Caco-2 (cell line): ENCODE results near the gene YJEFN3. TPM values are rescaled to one million over a fixed set of nuclear protein-coding genes. Genes with fewer than 3 reads are reported as not detected.

Experiments
- BruUV-seq: library from RNA; stranded (reverse); fragments of 400-500 nt; replicated peaks from 2 replicates; lab custom pipeline; 2021; lab: Mats Ljungman, UMichigan
- CTCF ChIA-PET: fragments of 300-600 bp; sonication (Branson Sonifier 250); formaldehyde crosslinking; loops from one replicate; lab custom pipeline; 2022; ENCODE audit warnings: antibody characterized with exemption; lab: Charles Lee
- POLR2A ChIA-PET: fragments of 300-600 bp; sonication (Branson Sonifier 250); formaldehyde crosslinking; loops from one replicate; lab custom pipeline; 2022; ENCODE audit warnings: antibody characterized with exemption; lab: Charles Lee
- DNase-seq, 2 experiments: peaks; one replicate each; pipeline versions ENCODE4 v3.0.0 to v3.0.0-alpha.2; 2020 to 2022
- H3K27me3 ChIP-seq: replicated peaks from 2 replicates; pipeline ENCODE4 v1.6.0; 2011; ENCODE audit warnings: low read length; ENCODE audit not compliant: control insufficient read depth, insufficient read depth
- H3K36me3 ChIP-seq: 2 replicates; pipeline ENCODE4 v1.5.1; 2011; ENCODE audit warnings: low read length; ENCODE audit not compliant: control insufficient read depth, insufficient read depth
- H3K4me1 ChIP-seq: fragments of 250-450 bp; sonication (Bioruptor Pico); 2 replicates; pipeline ENCODE4 v1.5.1; 2020; ENCODE audit warnings: mild to moderate bottlenecking
- H3K4me3 ChIP-seq: 2 replicates; pipeline ENCODE4 v1.5.1; 2011; ENCODE audit warnings: low read depth, mild to moderate bottlenecking, control low read depth, low read length
- H3K9me3 ChIP-seq: fragments of 250-450 bp; sonication (Bioruptor Pico); 2 replicates; pipeline ENCODE4 v1.5.1; 2020; ENCODE audit warnings: mild to moderate bottlenecking, moderate library complexity
- H3K27ac Mint-ChIP-seq: one replicate; pipeline ENCODE4 v1.8.0; 2022; ENCODE audit warnings: mixed read lengths; ENCODE audit not compliant: unreplicated experiment
- H3K27me3 Mint-ChIP-seq: one replicate; pipeline ENCODE4 v1.8.0; 2022; ENCODE audit warnings: mixed read lengths; ENCODE audit not compliant: insufficient read depth, unreplicated experiment
- H3K36me3 Mint-ChIP-seq: one replicate; pipeline ENCODE4 v1.8.0; 2022; ENCODE audit warnings: mild to moderate bottlenecking, mixed read lengths; ENCODE audit not compliant: insufficient read depth, unreplicated experiment
- H3K4me1 Mint-ChIP-seq: one replicate; pipeline ENCODE4 v1.8.0; 2022; ENCODE audit warnings: low read depth, mixed read lengths; ENCODE audit not compliant: unreplicated experiment
- H3K4me3 Mint-ChIP-seq: one replicate; pipeline ENCODE4 v1.8.0; 2022; ENCODE audit warnings: mild to moderate bottlenecking, moderate library complexity, mixed read lengths; ENCODE audit not compliant: unreplicated experiment
- H3K9me3 Mint-ChIP-seq: one replicate; pipeline ENCODE4 v1.8.0; 2022; ENCODE audit warnings: mixed read lengths; ENCODE audit not compliant: unreplicated experiment
- CTCF ChIP-seq, 2 experiments: fragments of 200-600 bp in 1 of 2; IDR thresholded peaks; 1 replicate in 1 of 2; 2 replicates in 1 of 2; pipeline versions ENCODE4 v1.5.1 to v1.8.0; 2011 to 2022; ENCODE audit warnings: antibody characterized with exemption in 1 of 2, control low read depth in 1 of 2, inconsistent platforms in 1 of 2, low read depth in 1 of 2, low read length in 1 of 2, mild to moderate bottlenecking in 1 of 2, moderate library complexity in 1 of 2; ENCODE audit not compliant: insufficient read depth in 1 of 2, severe bottlenecking in 1 of 2, unreplicated experiment in 1 of 2
- intact Hi-C: fragments of 100-400 bp; cut with micrococcal nuclease; formaldehyde crosslinking; loops from one replicate; pipeline ENCODE4 v1.10.0; 2022; ENCODE audit not compliant: unreplicated experiment
- total RNA-seq: library from RNA; stranded (reverse); gene quantifications from 2 replicates; pipeline ENCODE4 v1.2.3, GENCODE V29; 2022

Gene YJEFN3
- total RNA-seq, 1 experiment from 2014 or later, result 8.1 TPM

GRCh38 chr19:19490214-19490968, 38.3 kb upstream of the YJEFN3 start:
- H3K36me3 ChIP-seq, result no peaks in the 10 kb centered on the region; the same call in none of the 2 replicates
- TF ChIP-seq CTCF (IDR thresholded peaks at IDR 0.05; ENCODE audit: insufficient read depth in 1 of 2, low read depth in 1 of 2, low read length in 1 of 2, severe bottlenecking in 1 of 2, unreplicated experiment in 1 of 2), result peak; percentile 75
- no peaks in the 10 kb centered on the region for H3K9me3 Mint-ChIP-seq
- no peaks in the 10 kb centered on the region for H3K27me3 Mint-ChIP-seq
- no TSS peak for BruUV-seq
- no peaks in the 10 kb centered on the region for H3K9me3 ChIP-seq
- H3K36me3 Mint-ChIP-seq, result peaks cover 82% of the 10 kb centered on the region
- DNase-seq, result peak; percentile 71 to 77
- intact Hi-C loops, result loop anchor here (1.0 to 2.0 kb wide), 4 partner anchors 90 to 169 kb away; no protein-coding TSS in a partner anchor
- H3K4me3 Mint-ChIP-seq, result no peak overlapping the region
- CTCF ChIA-PET, result interaction anchor here (0.7 to 2.0 kb wide), 10 partner anchors 15 to 148 kb away, joined by 3 to 26 read pairs (median 4); partner anchors contain the start of gene GATAD2A
- H3K4me1 Mint-ChIP-seq, result peaks cover 6% of the 10 kb centered on the region
- H3K4me1 ChIP-seq, result peaks cover 19% of the 10 kb centered on the region
- no peaks in the 10 kb centered on the region for H3K27me3 ChIP-seq
- H3K4me3 ChIP-seq, result no peak overlapping the region
- H3K27ac Mint-ChIP-seq, result peak overlapping the region; percentile 73
- POLR2A ChIA-PET, result interaction anchor here (0.5 to 0.6 kb wide), 3 partner anchors 78 to 631 kb away, joined by 3 to 5 read pairs (median 4); no protein-coding TSS in a partner anchor

GRCh38 chr19:19491321-19492025, 37.2 kb upstream of the YJEFN3 start:
- no peak for TF ChIP-seq CTCF (IDR thresholded peaks at IDR 0.05; ENCODE audit: insufficient read depth in 1 of 2, low read depth in 1 of 2, low read length in 1 of 2, severe bottlenecking in 1 of 2, unreplicated experiment in 1 of 2)
- Histone ChIP-seq H3K4me3 (no peak overlapping the region), H3K9me3 (no peaks in the 10 kb centered on the region), H3K27me3 (no peaks in the 10 kb centered on the region), H3K36me3 (peaks cover 2% of the 10 kb centered on the region; the same call in 1 of the 2 replicates), H3K4me1 (peaks cover 19% of the 10 kb centered on the region)
- Mint-ChIP-seq H3K27ac (no peak overlapping the region), H3K36me3 (peaks cover 87% of the 10 kb centered on the region), H3K27me3 (no peaks in the 10 kb centered on the region), H3K9me3 (no peaks in the 10 kb centered on the region), H3K4me1 (peaks cover 6% of the 10 kb centered on the region), H3K4me3 (no peak overlapping the region)
- intact Hi-C loops, result loop anchor here (2.0 kb wide), 1 partner anchor 91 kb away; no protein-coding TSS in a partner anchor
- POLR2A ChIA-PET, result no interaction called here
- CTCF ChIA-PET, result interaction anchor here (1.4 to 2.0 kb wide), 2 partner anchors 86 to 125 kb away, joined by 13 to 26 read pairs; partner anchors contain the start of gene GATAD2A
- no TSS peak for BruUV-seq
- DNase-seq, result no peak

- Histone ChIP-seq H3K4me1 (peaks cover 19% of the 10 kb centered on the region), H3K4me3 (no peak overlapping the region), H3K9me3 (no peaks in the 10 kb centered on the region), H3K27me3 (no peaks in the 10 kb centered on the region), H3K36me3 (peaks cover 2% of the 10 kb centered on the region; the same call in 1 of the 2 replicates)
- Mint-ChIP-seq H3K36me3 (peaks cover 87% of the 10 kb centered on the region), H3K9me3 (no peaks in the 10 kb centered on the region), H3K27ac (no peak overlapping the region), H3K27me3 (no peaks in the 10 kb centered on the region), H3K4me1 (peaks cover 6% of the 10 kb centered on the region), H3K4me3 (no peak overlapping the region)
- ChIA-PET CTCF (no interaction called here), POLR2A (no interaction called here)
- intact Hi-C loops, result no loop called here
- no TSS peak for BruUV-seq
- TF ChIP-seq CTCF (IDR thresholded peaks at IDR 0.05; ENCODE audit: insufficient read depth in 1 of 2, low read depth in 1 of 2, low read length in 1 of 2, severe bottlenecking in 1 of 2, unreplicated experiment in 1 of 2), result no peak
- DNase-seq, result no peak
Measured at GRCh38 chr19:19492026-19492610, 36.6 kb upstream of the YJEFN3 start.
